Left renal cortex interstitium (tissue), 4 donors: Measurements from ENCODE around the gene PCDHGB4. TPM values are rescaled to one million over a fixed set of nuclear protein-coding genes. Genes with fewer than 3 reads are reported as not detected.
"Not testable (repeated sequence)": the region's sequence is repeated elsewhere in the genome, so short reads cannot be mapped to it uniquely, and the experiment has no call there.

Experiments
- DNase-seq, 4 donors: peaks; one replicate each; pipeline ENCODE4 v3.0.0-alpha.2; 2013; ENCODE audit warnings: low read depth in 4 of 4, low spot score in 2 of 4, missing footprints in 1 of 4
- polyA plus RNA-seq, 4 donors: library from polyadenylated mRNA; unstranded; fragments of 120-200 nt; gene quantifications; one replicate each; pipeline ENCODE4 v1.2.1, GENCODE V29; 2013; ENCODE audit not compliant: insufficient read length in 4 of 4

The PCDHGB4 gene
- polyA plus RNA-seq, 4 donors, result 4.4 to 6.1 (median 5.8) TPM

DNA sequence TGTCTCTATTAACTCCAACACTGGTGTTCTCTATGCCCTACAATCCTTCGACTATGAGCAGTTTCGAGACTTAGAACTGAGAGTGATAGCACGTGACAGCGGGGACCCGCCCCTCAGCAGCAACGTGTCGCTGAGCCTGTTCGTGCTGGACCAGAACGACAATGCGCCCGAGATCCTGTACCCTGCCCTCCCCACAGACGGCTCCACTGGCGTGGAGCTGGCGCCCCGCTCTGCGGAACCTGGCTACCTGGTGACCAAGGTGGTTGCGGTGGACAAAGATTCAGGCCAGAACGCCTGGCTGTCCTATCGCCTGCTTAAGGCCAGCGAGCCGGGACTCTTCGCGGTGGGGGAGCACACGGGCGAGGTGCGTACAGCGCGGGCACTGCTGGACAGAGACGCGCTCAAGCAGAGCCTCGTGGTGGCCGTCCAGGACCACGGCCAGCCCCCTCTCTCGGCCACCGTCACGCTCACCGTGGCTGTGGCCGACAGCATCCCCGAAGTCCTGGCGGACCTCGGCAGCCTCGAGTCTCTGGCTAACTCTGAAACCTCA lies 35.3 kb downstream of the PCDHGB4 start:
- no peak for DNase-seq

DNA sequence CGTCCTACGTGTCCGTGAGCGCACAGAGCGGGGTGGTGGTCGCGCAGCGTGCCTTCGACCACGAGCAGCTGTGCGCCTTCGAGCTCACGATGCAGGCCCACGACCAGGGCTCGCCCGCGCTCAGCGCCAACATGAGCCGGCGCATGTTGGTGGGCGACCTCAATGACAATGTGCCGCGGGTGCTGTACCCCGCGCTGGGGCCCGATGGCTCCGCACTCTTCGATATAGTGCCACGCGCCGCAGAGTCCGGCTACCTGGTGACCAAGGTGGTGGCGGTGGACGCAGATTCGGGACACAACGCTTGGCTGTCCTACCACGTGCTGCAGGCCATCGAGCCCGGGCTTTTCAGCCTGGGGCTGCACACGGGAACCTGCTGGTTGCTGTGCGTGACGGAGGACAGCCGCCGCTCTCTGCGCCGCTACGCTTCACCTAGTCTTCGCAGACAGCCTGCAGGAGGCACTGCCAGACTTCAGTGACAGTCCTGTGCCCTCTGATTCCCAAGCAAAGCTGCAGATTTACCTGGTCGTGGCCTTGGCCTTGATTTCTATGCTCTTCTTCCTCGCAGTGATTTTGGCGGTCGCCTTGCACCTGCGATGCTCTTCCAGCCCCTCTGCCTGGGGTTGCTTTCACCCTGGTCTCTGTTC lies 40.4 kb downstream of the PCDHGB4 start:
- DNase-seq, result no peak

DNA sequence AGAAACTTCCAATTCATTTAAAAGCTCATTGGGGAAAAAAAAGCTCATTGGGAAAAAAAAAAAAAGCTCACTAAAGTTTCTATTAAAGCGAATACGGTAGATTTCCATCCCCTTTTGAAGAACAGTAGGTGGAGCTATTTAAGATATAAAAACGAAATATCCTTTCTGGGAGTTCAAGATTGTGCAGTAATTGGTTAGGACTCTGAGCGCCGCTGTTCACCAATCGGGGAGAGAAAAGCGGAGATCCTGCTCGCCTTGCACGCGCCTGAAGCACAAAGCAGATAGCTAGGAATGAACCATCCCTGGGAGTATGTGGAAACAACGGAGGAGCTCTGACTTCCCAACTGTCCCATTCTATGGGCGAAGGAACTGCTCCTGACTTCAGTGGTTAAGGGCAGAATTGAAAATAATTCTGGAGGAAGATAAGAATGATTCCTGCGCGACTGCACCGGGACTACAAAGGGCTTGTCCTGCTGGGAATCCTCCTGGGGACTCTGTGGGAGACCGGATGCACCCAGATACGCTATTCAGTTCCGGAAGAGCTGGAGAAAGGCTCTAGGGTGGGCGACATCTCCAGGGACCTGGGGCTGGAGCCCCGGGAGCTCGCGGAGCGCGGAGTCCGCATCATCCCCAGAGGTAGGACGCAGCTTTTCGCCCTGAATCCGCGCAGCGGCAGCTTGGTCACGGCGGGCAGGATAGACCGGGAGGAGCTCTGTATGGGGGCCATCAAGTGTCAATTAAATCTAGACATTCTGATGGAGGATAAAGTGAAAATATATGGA lies 43.0 kb downstream of the PCDHGB4 start, which contains the start of gene PCDHGA12:
Gene PCDHGA12, plus strand, starts transcription at position 176 of the 782 bp plus-strand sequence. Its CDS starts 253 bp downstream, at position 429.
- no peak for DNase-seq

DNA sequence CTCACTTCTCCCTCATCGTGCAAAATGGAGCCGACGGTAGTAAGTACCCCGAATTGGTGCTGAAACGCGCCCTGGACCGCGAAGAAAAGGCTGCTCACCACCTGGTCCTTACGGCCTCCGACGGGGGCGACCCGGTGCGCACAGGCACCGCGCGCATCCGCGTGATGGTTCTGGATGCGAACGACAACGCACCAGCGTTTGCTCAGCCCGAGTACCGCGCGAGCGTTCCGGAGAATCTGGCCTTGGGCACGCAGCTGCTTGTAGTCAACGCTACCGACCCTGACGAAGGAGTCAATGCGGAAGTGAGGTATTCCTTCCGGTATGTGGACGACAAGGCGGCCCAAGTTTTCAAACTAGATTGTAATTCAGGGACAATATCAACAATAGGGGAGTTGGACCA lies 43.8 kb downstream of the PCDHGB4 start:
- DNase-seq, result no peak

DNA sequence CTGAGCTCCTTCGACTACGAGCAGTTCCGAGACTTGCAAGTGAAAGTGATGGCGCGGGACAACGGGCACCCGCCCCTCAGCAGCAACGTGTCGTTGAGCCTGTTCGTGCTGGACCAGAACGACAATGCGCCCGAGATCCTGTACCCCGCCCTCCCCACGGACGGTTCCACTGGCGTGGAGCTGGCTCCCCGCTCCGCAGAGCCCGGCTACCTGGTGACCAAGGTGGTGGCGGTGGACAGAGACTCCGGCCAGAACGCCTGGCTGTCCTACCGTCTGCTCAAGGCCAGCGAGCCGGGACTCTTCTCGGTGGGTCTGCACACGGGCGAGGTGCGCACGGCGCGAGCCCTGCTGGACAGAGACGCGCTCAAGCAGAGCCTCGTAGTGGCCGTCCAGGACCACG lies 44.8 kb downstream of the PCDHGB4 start:
- not testable (repeated sequence) for DNase-seq

DNA sequence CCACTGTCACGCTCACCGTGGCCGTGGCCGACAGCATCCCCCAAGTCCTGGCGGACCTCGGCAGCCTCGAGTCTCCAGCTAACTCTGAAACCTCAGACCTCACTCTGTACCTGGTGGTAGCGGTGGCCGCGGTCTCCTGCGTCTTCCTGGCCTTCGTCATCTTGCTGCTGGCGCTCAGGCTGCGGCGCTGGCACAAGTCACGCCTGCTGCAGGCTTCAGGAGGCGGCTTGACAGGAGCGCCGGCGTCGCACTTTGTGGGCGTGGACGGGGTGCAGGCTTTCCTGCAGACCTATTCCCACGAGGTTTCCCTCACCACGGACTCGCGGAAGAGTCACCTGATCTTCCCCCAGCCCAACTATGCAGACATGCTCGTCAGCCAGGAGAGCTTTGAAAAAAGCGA lies 45.2 kb downstream of the PCDHGB4 start:
- not testable (repeated sequence) for DNase-seq

DNA sequence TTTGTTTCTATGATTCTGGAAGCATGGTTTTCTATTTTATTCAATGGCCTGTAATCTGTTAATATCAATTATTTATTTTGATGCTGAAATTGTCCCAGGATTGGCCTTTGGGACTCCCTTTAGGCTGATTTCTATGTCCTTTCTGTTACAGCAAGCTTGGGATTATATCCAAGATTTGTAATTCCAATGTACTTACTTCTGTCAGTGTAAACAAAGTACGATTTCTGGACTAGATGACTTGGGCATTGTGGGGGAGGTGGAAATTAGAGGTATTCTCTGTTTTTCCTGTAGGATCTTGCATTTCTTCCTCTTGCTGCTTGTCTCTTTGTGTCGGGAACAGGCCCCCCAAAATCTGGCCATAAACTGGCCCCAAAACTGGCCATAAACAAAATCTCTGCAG lies 46.5 kb downstream of the PCDHGB4 start:
- no peak for DNase-seq

DNA sequence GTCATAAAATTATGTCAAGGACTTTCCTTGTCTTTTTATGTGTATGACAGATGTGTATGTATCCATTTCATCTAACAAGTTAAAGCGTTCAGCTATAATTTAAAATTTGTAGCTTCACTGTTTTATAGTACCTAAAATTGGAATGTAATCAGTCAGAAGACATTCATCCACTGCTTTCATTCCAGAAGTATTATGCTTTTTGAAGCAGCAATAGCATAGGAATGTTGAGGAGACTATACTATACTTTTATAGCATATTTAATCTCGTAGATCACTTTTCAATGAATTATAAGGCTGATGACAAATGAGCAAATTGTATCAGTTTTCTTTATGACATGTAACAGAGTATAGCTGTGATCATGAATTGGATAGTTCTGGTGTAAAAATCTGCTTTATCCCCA lies 49.7 kb downstream of the PCDHGB4 start:
- DNase-seq, result no peak

DNA sequence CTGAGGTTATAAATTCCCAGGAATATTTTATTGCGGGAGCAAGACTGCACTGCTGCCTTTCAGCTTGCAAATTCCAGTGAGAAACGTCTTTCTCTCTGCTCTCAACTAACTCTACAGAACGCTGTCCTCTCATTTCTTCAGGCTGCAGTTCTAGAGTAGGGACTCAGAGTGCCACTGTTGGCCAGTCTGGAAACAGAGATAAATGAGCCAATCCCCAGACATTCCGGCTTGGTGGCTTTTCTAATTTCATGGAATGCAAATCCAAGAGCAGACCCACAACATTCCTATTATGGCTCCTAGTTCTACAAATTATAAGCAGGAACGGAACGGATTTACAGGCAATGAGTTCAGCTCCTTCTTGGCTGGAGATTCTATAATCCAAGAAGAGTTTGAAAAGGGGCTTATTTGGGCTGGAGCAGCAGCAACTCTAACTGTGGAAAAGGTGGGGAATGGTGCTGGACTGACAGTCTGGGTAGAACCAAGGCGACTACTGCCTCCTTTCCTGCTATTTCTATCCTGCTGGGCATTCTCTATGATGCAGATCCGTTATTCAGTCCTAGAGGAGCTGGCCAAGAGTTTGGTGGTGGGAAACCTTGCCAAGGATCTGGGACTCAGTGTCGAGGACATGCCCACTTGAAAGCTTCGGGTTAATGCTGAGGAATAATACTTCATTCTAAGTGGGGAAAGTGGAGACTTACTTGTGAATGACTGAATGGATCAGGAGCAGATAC lies 52.1 kb downstream of the PCDHGB4 start:
- no peak for DNase-seq

Other genes with a start within 250 kb of the PCDHGB4 start
- 1 to 10 TPM; 2.6 to 4.1 (median 3.2) TPM for gene PCDHB6, start 237.6 kb upstream of the PCDHGB4 start, polyA plus RNA-seq
- 1 to 10 TPM; 4.5 to 7.1 (median 5.0) TPM for gene PCDHB7, start 215.1 kb upstream of the PCDHGB4 start, polyA plus RNA-seq
- 1 to 10 TPM; 1.5 to 4.5 (median 2.8) TPM for gene PCDHB8, start 209.9 kb upstream of the PCDHGB4 start, polyA plus RNA-seq
- 1 to 10 TPM; 4.4 to 8.8 (median 7.3) TPM for gene PCDHB16, start 205.3 kb upstream of the PCDHGB4 start, polyA plus RNA-seq
- 1 to 10 TPM; 3.5 to 4.4 (median 4.1) TPM for gene PCDHB9, start 200.5 kb upstream of the PCDHGB4 start, polyA plus RNA-seq
- gene PCDHB10, start 195.3 kb upstream of the PCDHGB4 start, polyA plus RNA-seq, result 1 to 10 TPM; 5.5 to 9.8 (median 6.6) TPM
- gene PCDHB11, start 188.1 kb upstream of the PCDHGB4 start, polyA plus RNA-seq, result 1 to 10 TPM; 4.9 to 6.0 (median 5.6) TPM
- 1 to 10 TPM; 4.7 to 6.3 (median 5.5) TPM for gene PCDHB12, start 179.0 kb upstream of the PCDHGB4 start, polyA plus RNA-seq
- gene PCDHB13, start 173.8 kb upstream of the PCDHGB4 start, polyA plus RNA-seq, result 1 to 10 TPM; 5.0 to 7.6 (median 5.4) TPM
- 10 to 100 TPM in 2 of 4 donors, 1 to 10 TPM in 2; 8.8 to 10.2 (median 9.8) TPM for gene PCDHB14, start 164.4 kb upstream of the PCDHGB4 start, polyA plus RNA-seq
- gene PCDHB15, start 142.3 kb upstream of the PCDHGB4 start, polyA plus RNA-seq, result 10 to 100 TPM; 11.1 to 16.0 (median 15.0) TPM
- gene SLC25A2, start 83.6 kb upstream of the PCDHGB4 start, polyA plus RNA-seq, result under 1 TPM in 1 of 4 donors, not detected in 3; 0.14 TPM
- 100 to 1,000 TPM; 135 to 190 (median 151) TPM for gene TAF7, start 66.9 kb upstream of the PCDHGB4 start, polyA plus RNA-seq
- gene PCDHGA1, start 57.2 kb upstream of the PCDHGB4 start, polyA plus RNA-seq, result 1 to 10 TPM in 3 of 4 donors, under 1 TPM in 1; 0.93 to 1.0 (median 1.0) TPM
- gene PCDHGA2, start 48.9 kb upstream of the PCDHGB4 start, polyA plus RNA-seq, result 1 to 10 TPM; 4.8 to 8.4 (median 7.6) TPM
- gene PCDHGA3, start 43.9 kb upstream of the PCDHGB4 start, polyA plus RNA-seq, result 1 to 10 TPM; 1.6 to 4.1 (median 3.0) TPM
- gene PCDHGB1, start 37.6 kb upstream of the PCDHGB4 start, polyA plus RNA-seq, result 1 to 10 TPM; 1.6 to 2.2 (median 1.8) TPM
- gene PCDHGA4, start 32.7 kb upstream of the PCDHGB4 start, polyA plus RNA-seq, result 1 to 10 TPM; 2.1 to 3.0 (median 2.5) TPM
- gene PCDHGB2, start 27.7 kb upstream of the PCDHGB4 start, polyA plus RNA-seq, result 1 to 10 TPM; 3.2 to 4.9 (median 3.8) TPM
- gene PCDHGA5, start 23.5 kb upstream of the PCDHGB4 start, polyA plus RNA-seq, result 1 to 10 TPM; 2.5 to 3.0 (median 2.8) TPM
- 1 to 10 TPM; 1.9 to 2.9 (median 2.2) TPM for gene PCDHGB3, start 17.5 kb upstream of the PCDHGB4 start, polyA plus RNA-seq
- 1 to 10 TPM; 5.7 to 8.9 (median 7.1) TPM for gene PCDHGA6, start 13.8 kb upstream of the PCDHGB4 start, polyA plus RNA-seq
- gene PCDHGA7, start 5.0 kb upstream of the PCDHGB4 start, polyA plus RNA-seq, result 1 to 10 TPM; 2.0 to 2.6 (median 2.3) TPM
- under 1 TPM; 0.46 to 0.55 (median 0.51) TPM for gene PCDHGA8, start 4.9 kb downstream of the PCDHGB4 start, polyA plus RNA-seq
- 10 to 100 TPM in 2 of 4 donors, 1 to 10 TPM in 2; 8.8 to 10.6 (median 10.0) TPM for gene PCDHGB5, start 10.2 kb downstream of the PCDHGB4 start, polyA plus RNA-seq
- gene PCDHGA9, start 15.1 kb downstream of the PCDHGB4 start, polyA plus RNA-seq, result 1 to 10 TPM; 5.0 to 6.4 (median 5.3) TPM
- 1 to 10 TPM; 6.3 to 7.9 (median 7.4) TPM for gene PCDHGB6, start 20.3 kb downstream of the PCDHGB4 start, polyA plus RNA-seq
- gene PCDHGA10, start 25.3 kb downstream of the PCDHGB4 start, polyA plus RNA-seq, result 1 to 10 TPM; 3.1 to 3.8 (median 3.6) TPM
- gene PCDHGB7, start 30.0 kb downstream of the PCDHGB4 start, polyA plus RNA-seq, result 10 to 100 TPM; 14.0 to 17.5 (median 14.3) TPM
- 1 to 10 TPM; 4.6 to 5.6 (median 5.1) TPM for gene PCDHGA11, start 33.4 kb downstream of the PCDHGB4 start, polyA plus RNA-seq
- 1 to 10 TPM; 1.1 to 2.4 (median 1.5) TPM for gene PCDHGA12, start 42.8 kb downstream of the PCDHGB4 start, polyA plus RNA-seq
- 100 to 1,000 TPM in 3 of 4 donors, 10 to 100 TPM in 1; 88.8 to 152 (median 118) TPM for gene PCDHGC3, start 88.3 kb downstream of the PCDHGB4 start, polyA plus RNA-seq
- gene PCDHGC4, start 97.3 kb downstream of the PCDHGB4 start, polyA plus RNA-seq, result 1 to 10 TPM; 2.8 to 4.1 (median 3.0) TPM
- gene PCDHGC5, start 101.4 kb downstream of the PCDHGB4 start, polyA plus RNA-seq, result 1 to 10 TPM in 1 of 4 donors, under 1 TPM in 3; 0.22 to 1.1 (median 0.55) TPM
- 10 to 100 TPM; 63.1 to 75.5 (median 68.4) TPM for gene DIAPH1, start 231.3 kb downstream of the PCDHGB4 start, polyA plus RNA-seq
- 100 to 1,000 TPM in 2 of 4 donors, 10 to 100 TPM in 2; 82.6 to 125 (median 106) TPM for gene HDAC3, start 249.2 kb downstream of the PCDHGB4 start, polyA plus RNA-seq
- 1 to 10 TPM in 2 of 4 donors, under 1 TPM in 2; 0.55 to 2.0 (median 1.2) TPM for gene RELL2, start 249.3 kb downstream of the PCDHGB4 start, polyA plus RNA-seq